Loucy (cell line): ENCODE results near the gene TMEM132D.

Experiments used
- H2AFZ ChIP-seq: fragments of 200-600 bp; sonication (generic); 2 replicates; pipeline ENCODE4 v1.6.0; 2016; ENCODE audit warnings: antibody characterized with exemption, mild to moderate bottlenecking, low read length, moderate library complexity
- H3F3A ChIP-seq: fragments of 200-600 bp; 2 replicates; pipeline ENCODE4 v1.6.0; 2016; ENCODE audit warnings: antibody characterized with exemption, low read depth, mild to moderate bottlenecking
- H3K27me3 ChIP-seq: fragments of 200-600 bp; sonication (generic); 2 replicates; pipeline ENCODE4 v1.6.1; 2014; ENCODE audit warnings: low read length, mild to moderate bottlenecking; ENCODE audit not compliant: insufficient read depth, poor library complexity, severe bottlenecking
- H3K36me3 ChIP-seq: fragments of 200-600 bp; sonication (generic); 2 replicates; pipeline ENCODE4 v1.6.1; 2016; ENCODE audit warnings: low read length; ENCODE audit not compliant: insufficient read depth
- H3K4me1 ChIP-seq: fragments of 200-600 bp; sonication (generic); 2 replicates; pipeline ENCODE4 v1.5.1; 2014; ENCODE audit warnings: low read length, mild to moderate bottlenecking; ENCODE audit not compliant: insufficient read depth, poor library complexity, severe bottlenecking
- H3K4me2 ChIP-seq: fragments of 200-600 bp; sonication (generic); 2 replicates; pipeline ENCODE4 v1.6.0; 2014; ENCODE audit warnings: antibody characterized with exemption, low read length, low read depth, mild to moderate bottlenecking; ENCODE audit not compliant: poor library complexity, severe bottlenecking
- H3K4me3 ChIP-seq: fragments of 200-600 bp; sonication (generic); 2 replicates; pipeline ENCODE4 v1.5.1; 2014; ENCODE audit warnings: low read length, mild to moderate bottlenecking, mixed read lengths; ENCODE audit not compliant: poor library complexity, severe bottlenecking
- H3K79me2 ChIP-seq: fragments of 200-600 bp; sonication (generic); 2 replicates; pipeline ENCODE4 v1.6.1; 2014; ENCODE audit warnings: low read length; ENCODE audit not compliant: insufficient read depth
- H3K9ac ChIP-seq: fragments of 200-600 bp; sonication (generic); 2 replicates; pipeline ENCODE4 v1.6.0; 2014; ENCODE audit warnings: mild to moderate bottlenecking, low read depth, low read length, moderate library complexity; ENCODE audit not compliant: poor library complexity, severe bottlenecking
- H3K9me2 ChIP-seq: fragments of 200-600 bp; sonication (generic); replicated peaks from 2 replicates; pipeline ENCODE4 v1.6.1; 2016; ENCODE audit warnings: low read depth, low read length, mixed read lengths
- H3K9me3 ChIP-seq: fragments of 200-600 bp; sonication (generic); 2 replicates; pipeline ENCODE4 v1.6.1; 2014; ENCODE audit warnings: mild to moderate bottlenecking, antibody characterized with exemption, low read length, low read depth; ENCODE audit not compliant: insufficient read depth
- H4K20me1 ChIP-seq: fragments of 200-600 bp; sonication (generic); 2 replicates; pipeline ENCODE4 v1.6.0; 2014; ENCODE audit warnings: antibody characterized with exemption, low read length, mild to moderate bottlenecking; ENCODE audit not compliant: insufficient read depth, poor library complexity, severe bottlenecking
- EZH2phosphoT487 ChIP-seq: fragments of 200-600 bp; IDR thresholded peaks from 2 replicates; pipeline ENCODE4 v1.6.1; 2018; ENCODE audit warnings: antibody characterized with exemption, mild to moderate bottlenecking, moderate library complexity, borderline replicate concordance
- TF ChIP-seq, protein P1 (sequence below): fragments of 200-600 bp; sonication (generic); conservative IDR thresholded peaks from 2 replicates; pipeline ENCODE4 v1.5.1; 2014; ENCODE audit warnings: mild to moderate bottlenecking, antibody characterized with exemption, low read length

TMEM132D gene

DNA sequence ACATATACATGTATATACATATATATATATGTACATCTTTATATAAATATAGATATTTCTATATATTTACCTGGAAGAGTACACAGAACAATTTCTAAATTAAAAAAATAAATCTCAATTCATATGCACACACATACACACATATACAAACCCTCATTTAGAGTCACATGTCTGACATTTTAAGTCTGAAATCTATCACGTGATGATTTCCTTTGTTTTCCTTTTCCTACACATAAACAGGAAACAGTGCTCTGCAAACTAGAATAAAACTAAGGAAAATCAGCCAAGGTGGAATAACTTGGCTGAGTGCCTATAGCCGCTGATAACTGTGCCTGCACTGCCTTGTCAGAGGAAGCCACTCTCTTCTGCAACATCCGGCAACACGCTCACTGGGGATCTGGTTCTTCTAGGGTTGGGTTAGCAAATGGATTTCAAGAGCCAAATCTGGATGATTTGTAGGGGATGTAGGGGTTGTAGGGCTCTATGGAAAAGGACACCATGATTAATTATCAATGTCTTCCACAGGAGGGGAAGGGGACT lies 480.7 kb downstream of the TMEM132D start:
- H4K20me1 ChIP-seq, result no peaks in the 10 kb centered on the region
- no peaks in the 10 kb centered on the region for H3K9me2 ChIP-seq
- no peaks in the 10 kb centered on the region for H3K4me1 ChIP-seq
- TF ChIP-seq, protein P1, sequence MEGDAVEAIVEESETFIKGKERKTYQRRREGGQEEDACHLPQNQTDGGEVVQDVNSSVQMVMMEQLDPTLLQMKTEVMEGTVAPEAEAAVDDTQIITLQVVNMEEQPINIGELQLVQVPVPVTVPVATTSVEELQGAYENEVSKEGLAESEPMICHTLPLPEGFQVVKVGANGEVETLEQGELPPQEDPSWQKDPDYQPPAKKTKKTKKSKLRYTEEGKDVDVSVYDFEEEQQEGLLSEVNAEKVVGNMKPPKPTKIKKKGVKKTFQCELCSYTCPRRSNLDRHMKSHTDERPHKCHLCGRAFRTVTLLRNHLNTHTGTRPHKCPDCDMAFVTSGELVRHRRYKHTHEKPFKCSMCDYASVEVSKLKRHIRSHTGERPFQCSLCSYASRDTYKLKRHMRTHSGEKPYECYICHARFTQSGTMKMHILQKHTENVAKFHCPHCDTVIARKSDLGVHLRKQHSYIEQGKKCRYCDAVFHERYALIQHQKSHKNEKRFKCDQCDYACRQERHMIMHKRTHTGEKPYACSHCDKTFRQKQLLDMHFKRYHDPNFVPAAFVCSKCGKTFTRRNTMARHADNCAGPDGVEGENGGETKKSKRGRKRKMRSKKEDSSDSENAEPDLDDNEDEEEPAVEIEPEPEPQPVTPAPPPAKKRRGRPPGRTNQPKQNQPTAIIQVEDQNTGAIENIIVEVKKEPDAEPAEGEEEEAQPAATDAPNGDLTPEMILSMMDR, result no peak
- TF ChIP-seq EZH2phosphoT487, result no peak
- H3K4me3 ChIP-seq, result no peak overlapping the region
- H3K27me3 ChIP-seq, result no peaks in the 10 kb centered on the region
- H3K9me3 ChIP-seq, result 0 out of 2 replicates have a peak, but pooled peaks cover 4% of the 10 kb centered on the region
- no peak overlapping the region for H3K9ac ChIP-seq
- no peaks in the 10 kb centered on the region for H3K79me2 ChIP-seq
- no peaks in the 10 kb centered on the region for H3K36me3 ChIP-seq
- H2AFZ ChIP-seq, result no peak overlapping the region
- no peak overlapping the region for H3K4me2 ChIP-seq
- no peaks in the 10 kb centered on the region for H3F3A ChIP-seq

DNA sequence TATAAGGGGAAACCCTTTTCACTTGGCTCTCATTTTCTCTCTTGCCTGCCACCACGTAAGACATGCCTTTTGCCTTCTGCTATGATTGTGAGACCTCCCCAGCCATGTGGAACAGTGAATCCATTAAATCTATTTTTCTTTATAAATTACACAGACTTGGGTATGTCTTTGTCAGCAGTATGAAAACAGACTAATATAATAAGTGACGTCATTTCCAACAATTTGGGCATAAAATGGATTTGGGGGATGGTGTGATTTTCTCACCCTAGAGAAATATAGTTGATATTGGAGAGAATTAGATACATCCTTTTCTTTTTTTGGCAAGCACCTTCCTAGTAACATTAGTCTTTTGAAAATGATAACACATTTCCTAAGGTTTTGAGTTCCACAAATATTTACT lies 490.5 kb downstream of the TMEM132D start:
- Histone ChIP-seq H3F3A (no peaks in the 10 kb centered on the region), H3K27me3 (no peaks in the 10 kb centered on the region), H3K9me2 (no peaks in the 10 kb centered on the region), H3K9ac (no peak overlapping the region), H3K4me1 (no peaks in the 10 kb centered on the region), H3K36me3 (no peaks in the 10 kb centered on the region), H4K20me1 (no peaks in the 10 kb centered on the region), H3K9me3 (no peaks in the 10 kb centered on the region), H3K4me3 (no peak overlapping the region), H2AFZ (no peak overlapping the region), H3K4me2 (no peak overlapping the region), H3K79me2 (no peaks in the 10 kb centered on the region)
- no peak for TF ChIP-seq EZH2phosphoT487
- TF ChIP-seq, protein P1, result no peak

DNA sequence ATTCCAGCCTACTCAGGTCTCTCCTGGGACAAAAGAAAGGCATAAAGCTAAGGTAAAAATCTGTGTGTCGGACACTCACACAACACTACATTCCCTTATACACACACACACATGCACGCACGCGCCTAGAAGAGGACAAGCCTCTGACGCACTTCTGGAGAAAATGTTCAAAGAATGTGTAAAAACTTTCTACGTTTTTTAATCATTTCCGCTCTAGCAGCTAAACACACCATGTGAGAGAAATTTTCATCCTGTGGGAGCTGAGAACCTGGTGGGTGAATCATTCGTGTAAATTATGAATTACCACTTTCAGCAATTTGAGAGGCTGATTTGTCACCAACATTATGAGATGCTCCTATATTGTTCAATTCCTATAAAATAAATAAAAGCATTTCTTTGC lies 494.5 kb downstream of the TMEM132D start:
- no peaks in the 10 kb centered on the region for H3K9me3 ChIP-seq
- no peaks in the 10 kb centered on the region for H3K36me3 ChIP-seq
- H3F3A ChIP-seq, result no peaks in the 10 kb centered on the region

More for the DNA sequence above, 494.5 kb downstream of the TMEM132D start:
- Histone ChIP-seq H2AFZ (no peak overlapping the region), H4K20me1 (no peaks in the 10 kb centered on the region), H3K4me3 (no peak overlapping the region), H3K27me3 (no peaks in the 10 kb centered on the region), H3K4me1 (no peaks in the 10 kb centered on the region), H3K4me2 (no peak overlapping the region), H3K79me2 (no peaks in the 10 kb centered on the region), H3K9me2 (no peaks in the 10 kb centered on the region), H3K9ac (no peak overlapping the region)
- TF ChIP-seq, protein P1, result no peak
- no peak for TF ChIP-seq EZH2phosphoT487
